ENCODE measurements around the gene MROH8. TPM values are rescaled to one million over a fixed set of nuclear protein-coding genes. Genes with fewer than 3 reads are reported as not detected.

MROH8 gene
- total RNA-seq, 1 donor = 2.6 TPM

GRCh38 chr20:37200926-37201826 is 21.8 kb upstream of the MROH8 start:
- TF ChIP-seq, protein P1, sequence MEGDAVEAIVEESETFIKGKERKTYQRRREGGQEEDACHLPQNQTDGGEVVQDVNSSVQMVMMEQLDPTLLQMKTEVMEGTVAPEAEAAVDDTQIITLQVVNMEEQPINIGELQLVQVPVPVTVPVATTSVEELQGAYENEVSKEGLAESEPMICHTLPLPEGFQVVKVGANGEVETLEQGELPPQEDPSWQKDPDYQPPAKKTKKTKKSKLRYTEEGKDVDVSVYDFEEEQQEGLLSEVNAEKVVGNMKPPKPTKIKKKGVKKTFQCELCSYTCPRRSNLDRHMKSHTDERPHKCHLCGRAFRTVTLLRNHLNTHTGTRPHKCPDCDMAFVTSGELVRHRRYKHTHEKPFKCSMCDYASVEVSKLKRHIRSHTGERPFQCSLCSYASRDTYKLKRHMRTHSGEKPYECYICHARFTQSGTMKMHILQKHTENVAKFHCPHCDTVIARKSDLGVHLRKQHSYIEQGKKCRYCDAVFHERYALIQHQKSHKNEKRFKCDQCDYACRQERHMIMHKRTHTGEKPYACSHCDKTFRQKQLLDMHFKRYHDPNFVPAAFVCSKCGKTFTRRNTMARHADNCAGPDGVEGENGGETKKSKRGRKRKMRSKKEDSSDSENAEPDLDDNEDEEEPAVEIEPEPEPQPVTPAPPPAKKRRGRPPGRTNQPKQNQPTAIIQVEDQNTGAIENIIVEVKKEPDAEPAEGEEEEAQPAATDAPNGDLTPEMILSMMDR (IDR thresholded peaks at IDR 0.05; ENCODE audit: insufficient read depth, low read depth, low read length) = no peak
- DNase-seq (ENCODE audit: low read depth) = peak; percentile 19
- no peak overlapping the region for H3K4me3 ChIP-seq (ENCODE audit: low read depth, low read length)

DNA sequence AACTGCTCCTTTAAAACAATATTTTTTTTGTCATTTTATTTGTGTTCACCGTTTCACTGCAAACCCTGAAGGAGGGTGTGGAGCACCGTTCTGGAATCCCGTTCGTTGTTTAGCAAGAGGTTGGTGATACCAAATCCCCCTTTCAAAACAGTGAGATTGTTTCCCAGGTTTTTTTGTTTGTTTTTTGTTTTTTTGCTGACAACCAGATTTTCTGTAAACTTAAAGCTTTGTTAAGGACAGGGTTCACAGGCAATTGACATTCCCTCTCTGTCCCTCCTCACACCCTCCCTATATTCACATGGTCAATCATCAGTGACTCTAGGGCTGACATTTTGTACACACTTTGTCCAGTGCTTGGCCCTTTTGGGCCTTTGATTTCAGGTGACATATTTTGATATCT is 21.0 kb upstream of the MROH8 start:
- no peak overlapping the region for H3K4me3 ChIP-seq (ENCODE audit: low read depth, low read length)
- no peak for DNase-seq (ENCODE audit: low read depth)
- TF ChIP-seq, protein P1 (IDR thresholded peaks at IDR 0.05; ENCODE audit: insufficient read depth, low read depth, low read length) = no peak

- DNase-seq (ENCODE audit: low read depth) = no peak
- no peak overlapping the region for H3K4me3 ChIP-seq (ENCODE audit: low read depth, low read length)
- TF ChIP-seq, protein P1 (IDR thresholded peaks at IDR 0.05; ENCODE audit: insufficient read depth, low read depth, low read length) = no peak
Measured at GRCh38 chr20:37198932-37199660, 19.7 kb upstream of the MROH8 start.

DNA sequence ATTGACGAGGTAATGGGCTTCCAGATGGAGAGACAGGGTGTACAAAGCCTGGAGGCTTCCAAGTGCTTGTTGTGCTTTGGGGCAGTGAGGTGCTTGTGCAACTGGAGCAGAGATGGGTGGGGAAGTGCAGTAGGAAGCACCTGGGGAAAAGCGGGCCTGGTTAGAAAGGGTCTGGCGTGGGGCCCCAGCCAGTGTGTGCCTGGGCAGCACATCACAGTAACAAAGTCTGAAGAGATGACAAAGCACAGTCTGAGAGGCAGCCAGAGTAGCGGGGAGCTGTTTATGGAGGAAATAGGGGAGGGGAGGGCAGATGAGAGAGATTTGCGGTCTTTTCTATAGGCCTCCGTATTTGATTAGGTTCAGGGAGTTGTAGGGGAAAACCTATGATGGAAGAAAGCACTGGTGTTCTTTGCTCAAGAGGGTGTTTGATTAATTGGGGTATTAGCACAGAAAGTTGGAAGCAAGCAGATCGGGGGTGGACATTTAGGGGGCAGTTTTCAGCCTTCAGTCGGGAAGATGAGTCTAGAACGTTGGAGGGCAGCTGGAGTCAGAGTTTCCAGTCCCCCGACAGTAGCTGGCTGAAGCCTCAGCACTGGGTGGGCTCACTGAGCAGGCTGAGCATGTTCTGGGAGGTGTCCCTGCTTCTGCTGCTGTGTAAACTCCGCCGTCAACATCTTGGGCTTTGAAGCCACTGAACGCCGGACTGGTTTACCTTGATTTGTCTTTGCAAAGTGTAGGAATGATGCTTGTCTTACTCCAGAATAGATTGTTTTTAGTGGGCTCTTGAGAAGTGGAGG is 15.5 kb upstream of the MROH8 start:
- TF ChIP-seq, protein P1 (IDR thresholded peaks at IDR 0.05; ENCODE audit: insufficient read depth, low read depth, low read length) = no peak
- H3K4me3 ChIP-seq (ENCODE audit: low read depth, low read length) = no peak overlapping the region
- DNase-seq (ENCODE audit: low read depth) = no peak

- no peak for DNase-seq (ENCODE audit: low read depth)
- TF ChIP-seq, protein P1 (IDR thresholded peaks at IDR 0.05; ENCODE audit: insufficient read depth, low read depth, low read length) = no peak
- H3K4me3 ChIP-seq (ENCODE audit: low read depth, low read length) = no peak overlapping the region
Measured at GRCh38 chr20:37193821-37194220, 14.5 kb upstream of the MROH8 start.

GRCh38 chr20:37193226-37193625 is 13.9 kb upstream of the MROH8 start:
- TF ChIP-seq, protein P1 (IDR thresholded peaks at IDR 0.05; ENCODE audit: insufficient read depth, low read depth, low read length) = no peak
- no peak overlapping the region for H3K4me3 ChIP-seq (ENCODE audit: low read depth, low read length)
- DNase-seq (ENCODE audit: low read depth) = no peak

All from fibroblast of villous mesenchyme (primary cell).